Embryonic facial prominence (tissue), 1 donor: ENCODE results near the gene NAA16.

Source experiments
- DNase-seq: peaks from one replicate; pipeline ENCODE4 v3.0.0-alpha.2; 2016; ENCODE audit errors: extremely low spot score

NAA16 gene

DNA sequence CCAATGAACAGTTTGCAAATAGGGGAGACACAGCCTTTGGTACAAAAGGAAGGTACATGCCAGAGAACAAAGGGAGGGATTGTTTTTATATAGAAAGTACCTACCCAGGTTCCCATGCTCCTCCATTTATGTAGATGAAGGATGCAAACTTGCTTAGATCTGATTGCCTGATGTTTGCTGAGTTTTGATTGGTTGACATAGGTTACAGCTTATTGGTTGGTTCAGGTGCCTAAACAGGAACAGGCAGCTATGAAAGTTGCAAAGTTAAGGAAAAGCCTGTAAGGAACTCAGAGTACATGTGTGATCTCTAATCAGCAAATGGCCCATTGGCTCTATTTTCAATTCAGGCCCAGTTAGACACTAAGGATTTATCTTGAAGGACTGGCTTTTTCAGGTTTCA is 6.5 kb upstream of the NAA16 start:
- DNase-seq: no peak

- no peak for DNase-seq
These were observed 4.6 kb upstream of the NAA16 start for GRCh38 chr13:41306271-41307145.

- no peak for DNase-seq
These were observed 3.0 kb upstream of the NAA16 start for GRCh38 chr13:41307884-41308640.

DNA sequence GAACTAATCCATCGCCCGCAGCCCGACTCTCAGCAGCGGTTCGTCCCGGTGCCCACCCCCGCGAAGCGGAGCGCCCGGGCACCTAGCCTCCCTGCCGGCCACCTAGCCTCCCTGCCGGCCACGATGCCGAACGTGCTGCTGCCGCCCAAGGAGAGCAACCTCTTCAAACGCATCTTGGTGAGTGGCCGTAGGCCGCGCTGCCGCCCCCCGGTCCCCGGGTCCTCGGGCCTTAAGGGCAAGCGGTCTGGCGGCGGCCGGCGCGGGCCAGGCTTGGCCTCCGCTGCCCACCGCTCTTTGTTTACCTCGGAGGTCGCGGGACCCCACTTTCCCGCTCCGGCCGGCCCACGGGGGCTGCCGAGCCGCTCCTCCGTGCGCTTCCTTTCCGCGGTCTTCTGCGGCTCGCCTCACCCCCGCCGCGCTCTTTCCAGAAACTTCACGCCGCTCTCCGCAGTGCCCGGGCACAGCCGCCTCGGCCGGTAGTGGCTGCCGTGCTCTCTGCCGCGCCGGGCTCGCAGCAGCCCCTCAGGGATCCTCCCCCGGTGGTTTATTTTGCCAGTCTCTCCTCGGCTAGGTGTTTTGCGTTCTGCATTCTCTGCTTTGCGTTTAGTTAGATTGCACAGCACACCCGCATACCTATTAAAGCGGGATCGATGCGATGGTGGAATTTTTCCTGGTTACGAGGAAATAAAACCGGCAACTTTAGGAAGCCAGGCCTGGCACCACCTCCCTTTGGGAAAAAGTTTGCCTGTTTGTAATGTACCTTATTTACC is 524 bp downstream of the NAA16 start:
- no peak for DNase-seq

- no peak for DNase-seq
These were observed 1.1 kb downstream of the NAA16 start for GRCh38 chr13:41312176-41312500.

DNA sequence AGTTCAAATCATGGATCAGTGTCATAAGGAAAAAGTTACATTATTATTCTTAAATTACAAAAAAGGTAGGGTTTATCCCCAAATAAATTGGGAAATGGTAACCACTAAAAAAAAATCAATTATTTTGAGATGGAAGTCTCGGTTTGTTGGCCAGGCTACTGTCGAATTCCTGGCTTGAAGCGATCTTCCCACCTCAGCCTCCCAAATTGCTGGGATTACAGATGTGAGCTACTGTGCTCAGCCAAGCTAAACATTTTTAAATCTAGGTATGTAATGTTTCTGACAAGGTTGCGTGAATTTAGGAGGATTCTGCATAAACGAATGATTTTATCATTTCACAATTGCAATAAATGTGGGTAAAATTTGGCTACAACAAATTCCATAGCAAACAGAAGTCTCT is 2.0 kb downstream of the NAA16 start:
- DNase-seq: no peak

- DNase-seq: no peak
These were observed 2.7 kb downstream of the NAA16 start for GRCh38 chr13:41313659-41314197.

DNA sequence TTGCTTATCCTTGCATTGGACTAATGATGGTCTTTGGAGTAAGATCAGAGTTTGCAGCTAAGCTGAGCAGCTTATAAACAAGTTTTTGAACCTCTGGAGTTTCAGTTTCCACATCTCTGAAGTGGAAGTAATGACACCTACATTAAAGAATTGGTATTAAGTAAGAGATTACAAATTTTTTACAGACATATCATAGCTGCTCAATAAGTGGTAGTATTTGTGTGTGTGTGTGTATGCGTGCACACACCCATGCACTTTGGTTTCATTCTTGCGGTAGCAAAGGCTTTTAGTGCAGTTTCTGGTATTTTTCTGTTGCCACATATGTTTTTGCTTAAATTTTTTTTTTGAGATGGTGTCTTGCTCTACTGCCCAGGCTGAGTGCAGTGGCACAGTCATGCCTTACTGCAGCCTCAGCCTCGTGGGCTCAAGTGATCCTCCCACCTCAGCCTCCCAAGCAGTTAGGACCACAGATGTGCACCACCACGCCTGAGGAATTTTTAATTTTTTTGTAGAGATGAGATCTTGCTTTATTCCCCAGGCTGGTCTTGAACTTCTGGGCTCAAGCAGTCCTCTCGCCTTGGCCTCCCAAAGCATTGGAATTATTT is 4.5 kb downstream of the NAA16 start:
- DNase-seq: no peak

GRCh38 chr13:41317243-41317642 is 6.2 kb downstream of the NAA16 start:
- no peak for DNase-seq

DNA sequence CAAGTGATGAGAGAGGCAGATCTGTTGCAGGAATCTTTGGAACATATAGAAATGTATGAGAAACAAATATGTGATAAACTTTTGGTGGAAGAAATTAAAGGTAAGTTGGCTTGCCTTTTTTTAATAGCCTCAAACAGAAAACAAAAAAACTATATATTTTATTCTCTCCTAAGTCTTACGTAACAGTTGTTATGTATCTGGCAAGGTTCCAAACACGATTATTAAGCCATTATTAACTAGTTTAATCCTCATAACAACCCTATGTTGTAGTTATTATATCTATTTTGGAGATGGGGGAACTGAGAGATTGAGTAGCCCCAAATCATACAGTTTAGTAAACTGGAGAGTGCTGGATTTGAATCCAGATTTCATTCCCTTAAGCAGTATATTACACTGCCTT is 14.7 kb downstream of the NAA16 start:
- no peak for DNase-seq

GRCh38 chr13:41326661-41327060 is 15.6 kb downstream of the NAA16 start:
- DNase-seq: no peak

DNA sequence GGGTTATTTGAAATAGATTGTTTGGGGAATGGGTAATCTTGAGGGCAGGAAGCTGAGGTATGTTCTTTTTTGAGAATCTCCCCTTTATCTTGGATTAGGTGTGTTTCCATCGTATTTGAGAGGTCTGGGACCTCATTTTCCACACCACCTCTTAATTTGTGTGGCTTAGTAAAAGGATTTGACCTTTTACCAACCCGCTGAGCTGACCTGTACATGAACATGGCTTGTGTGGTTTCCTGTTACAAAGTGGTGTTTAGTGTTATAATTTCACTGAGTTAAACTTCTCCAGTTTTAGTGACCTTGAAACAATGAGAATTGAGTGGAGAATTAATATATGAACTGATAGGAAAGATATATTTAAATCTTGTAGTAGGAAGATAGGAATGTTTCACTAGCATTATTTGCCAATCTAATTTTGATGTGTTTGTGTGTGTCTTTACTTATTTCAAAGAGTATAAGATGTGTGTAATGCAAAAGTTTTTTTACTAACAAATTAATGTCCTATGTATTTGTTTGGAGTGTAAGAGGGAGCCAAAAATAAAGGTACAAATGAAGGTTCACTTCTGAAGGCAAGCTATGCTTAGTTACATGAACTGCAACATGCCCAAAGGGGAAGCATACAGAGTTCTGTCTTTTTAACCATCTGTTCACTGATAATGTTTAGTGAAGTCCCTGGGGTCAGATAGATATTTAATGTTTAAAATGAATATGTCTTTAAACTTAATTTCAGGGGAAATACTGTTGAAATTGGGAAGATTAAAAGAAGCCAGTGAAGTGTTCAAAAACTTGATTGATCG is 17.1 kb downstream of the NAA16 start:
- DNase-seq: no peak

- DNase-seq: no peak
These were observed 21.8 kb downstream of the NAA16 start for GRCh38 chr13:41332829-41333228.

DNA sequence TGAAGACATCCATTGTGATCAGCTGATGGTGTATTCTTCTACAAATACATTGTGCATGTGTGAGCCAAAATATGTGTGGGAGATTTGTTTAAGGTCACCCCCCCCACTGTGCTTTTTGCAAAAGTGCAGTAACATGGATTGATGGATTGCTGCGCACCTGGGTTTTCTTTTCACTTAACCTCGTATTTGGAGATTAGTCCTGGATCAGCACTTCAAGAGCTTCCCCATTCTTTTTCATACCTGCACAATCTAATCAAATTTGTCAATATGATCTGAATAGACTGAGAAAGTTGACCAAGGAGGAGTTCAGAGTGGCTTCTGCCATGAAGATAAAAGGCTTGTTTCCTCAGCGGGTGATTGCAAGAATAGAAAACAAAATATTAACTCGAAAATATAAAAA is 23.7 kb downstream of the NAA16 start:
- no peak for DNase-seq

DNA sequence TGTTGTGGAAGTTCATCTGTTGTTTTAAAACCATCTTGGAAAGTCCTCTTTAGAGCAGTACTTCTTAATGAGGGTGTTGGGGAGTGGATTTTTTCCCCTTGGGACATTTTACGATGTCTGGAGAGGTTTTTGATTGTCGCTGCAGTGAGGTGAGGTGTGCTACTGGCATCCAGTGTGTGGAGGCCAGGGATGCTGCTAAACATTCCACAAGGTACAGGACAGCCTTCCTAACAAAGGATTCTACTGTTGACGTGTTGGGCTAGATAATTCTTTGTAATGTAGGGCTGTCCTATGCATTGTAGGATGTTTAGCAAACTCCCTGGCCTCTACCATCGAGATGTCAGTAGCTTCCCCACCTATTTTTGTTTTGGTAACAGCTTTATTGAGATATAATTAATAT is 33.3 kb downstream of the NAA16 start:
- no peak for DNase-seq

DNA sequence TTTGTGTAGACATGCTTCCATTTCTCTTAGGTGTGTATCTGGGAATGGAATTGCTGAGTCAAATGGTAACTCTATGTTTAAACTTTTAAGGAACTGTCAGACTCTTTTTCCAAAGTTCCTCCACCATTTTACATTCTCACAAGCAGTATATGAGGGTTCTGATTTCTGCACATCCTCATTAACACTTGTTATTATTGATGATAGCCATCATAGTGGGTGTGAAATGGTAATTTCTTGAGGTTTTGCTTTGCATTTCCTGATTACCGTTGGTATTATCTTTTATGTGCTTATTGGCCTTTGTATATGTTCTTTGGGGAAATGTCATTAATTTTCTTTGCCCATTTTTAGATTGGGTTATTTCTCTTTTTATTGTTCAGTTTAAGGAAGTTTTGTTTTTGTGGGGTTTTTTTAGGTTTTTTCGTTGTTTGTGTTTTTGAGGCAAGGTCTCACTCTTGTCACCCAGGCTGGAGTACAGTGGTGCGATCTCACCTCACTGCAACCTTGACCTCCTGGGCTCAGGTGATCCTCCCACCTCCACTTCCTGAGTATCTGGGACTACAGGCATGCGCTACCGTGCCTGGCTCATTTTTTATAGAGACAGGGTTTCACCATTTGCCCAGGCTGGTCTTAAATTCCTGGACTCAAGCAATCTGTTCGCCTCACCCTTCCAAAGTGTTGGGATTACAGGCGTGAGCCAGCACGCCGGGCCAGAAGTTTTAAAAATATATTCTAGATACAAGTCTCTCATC is 34.3 kb downstream of the NAA16 start:
- no peak for DNase-seq

DNA sequence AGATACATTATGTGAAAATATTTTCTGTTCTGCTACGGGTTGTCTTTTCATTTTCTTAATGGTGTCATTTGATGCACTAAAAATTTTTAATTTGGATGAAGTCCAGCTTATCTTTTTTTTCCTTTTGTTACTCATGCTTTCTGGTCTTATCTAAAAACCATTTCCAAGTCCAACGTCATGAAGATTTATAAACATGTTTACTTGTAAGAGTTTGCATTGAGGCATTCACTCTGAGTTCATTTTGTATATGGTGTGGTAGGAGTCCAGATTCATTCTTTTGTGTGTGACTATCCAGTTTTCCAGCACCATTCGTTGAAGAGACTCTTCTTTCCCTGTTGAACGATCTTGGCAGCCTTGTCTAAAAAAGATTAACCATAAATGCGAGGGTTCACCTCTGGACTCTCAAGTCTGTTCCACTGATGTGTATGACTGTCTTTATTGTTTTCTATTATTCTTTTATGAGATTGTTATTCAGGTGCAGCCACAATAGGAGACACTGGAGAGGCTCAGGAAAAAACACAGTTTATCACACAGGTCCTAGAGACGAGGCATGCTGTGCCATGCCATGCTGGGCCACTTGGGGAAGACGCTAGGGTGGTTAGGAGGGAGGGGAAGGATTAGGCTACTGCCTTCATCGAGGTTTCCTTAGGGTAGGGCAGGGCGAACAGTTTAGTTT is 35.0 kb downstream of the NAA16 start:
- DNase-seq: no peak

GRCh38 chr13:41352935-41353840 is 42.1 kb downstream of the NAA16 start:
- DNase-seq: peak; percentile 45

DNA sequence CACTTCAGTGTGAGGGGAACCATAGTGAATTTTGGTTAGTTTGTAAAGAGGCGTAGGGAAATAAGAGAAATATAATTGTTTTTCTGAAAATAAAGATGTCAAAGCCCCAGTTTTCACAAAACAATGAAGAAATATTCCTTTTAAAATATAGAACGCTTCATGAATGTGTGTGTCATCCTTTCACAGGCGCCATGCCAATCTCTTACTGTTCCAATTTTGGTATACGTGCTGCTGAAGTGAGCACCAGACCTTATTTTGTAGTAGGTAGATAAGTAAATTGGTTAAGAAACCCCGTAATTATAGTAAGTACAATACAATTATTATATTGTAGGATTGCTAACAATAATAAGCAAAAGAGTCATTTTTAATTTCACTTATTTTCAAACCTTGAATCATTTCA is 43.3 kb downstream of the NAA16 start:
- no peak for DNase-seq
